T-cell (primary cell): ENCODE data around the gene RBFA. TPM values are rescaled to one million over a fixed set of nuclear protein-coding genes. Genes with fewer than 3 reads are reported as not detected.

Experiments used
- ATAC-seq, 4 experiments: fragments of 200-7000 bp in 3 of 4; fragments of 150-1000 bp in 1 of 4; cut with Tn5 transposase; replicated peaks in 1 of 4; 1 replicate in 3 of 4; 2 replicates in 1 of 4; pipeline ENCODE4 v1.10.0; 2021; ENCODE audit warnings: moderate library complexity in 3 of 4, mild to moderate bottlenecking in 2 of 4, moderate number of reproducible peaks in 1 of 4
- CTCF ChIA-PET, 2 donors: fragments of 300-600 bp; sonication (Branson Sonifier 250); formaldehyde crosslinking; loops; one replicate each; lab custom pipeline; 2022; ENCODE audit warnings: antibody characterized with exemption in 2 of 2; lab: Charles Lee
- POLR2A ChIA-PET, 2 donors: fragments of 300-600 bp; sonication (Branson Sonifier 250); formaldehyde crosslinking; loops; one replicate each; lab custom pipeline; 2022; ENCODE audit warnings: antibody characterized with exemption in 2 of 2; lab: Charles Lee
- DNase-seq, 35 experiments: peaks; one replicate each; pipeline versions ENCODE4 v3.0.0 to v3.0.0-alpha.2; 2013 to 2023
- H3K27ac ChIP-seq: one replicate; pipeline ENCODE4 v1.5.1; 2013; ENCODE audit warnings: low read length
- H3K27me3 ChIP-seq, 2 experiments: replicated peaks in 1 of 2; 1 replicate in 1 of 2; 2 replicates in 1 of 2; pipeline versions ENCODE4 v1.6.1 to v1.7.0; 2013; ENCODE audit warnings: low read length in 1 of 2, mixed read lengths in 1 of 2; ENCODE audit not compliant: control insufficient read depth in 2 of 2, insufficient read depth in 2 of 2; ENCODE audit errors: extremely low read depth in 1 of 2
- H3K36me3 ChIP-seq, 2 donors: 1 replicate in 1 of 2; 2 replicates in 1 of 2; pipeline versions ENCODE4 v1.6.1 to v1.7.0; 2013; ENCODE audit warnings: low read length in 1 of 2; ENCODE audit not compliant: control insufficient read depth in 2 of 2, insufficient read depth in 1 of 2; ENCODE audit errors: extremely low read depth in 1 of 2
- H3K4me1 ChIP-seq, 2 experiments: 1 replicate in 1 of 2; 2 replicates in 1 of 2; pipeline versions ENCODE4 v1.6.1 to v1.7.0; 2013; ENCODE audit warnings: low read length in 2 of 2, mixed read lengths in 1 of 2; ENCODE audit not compliant: insufficient read depth in 2 of 2, control insufficient read depth in 1 of 2; ENCODE audit errors: extremely low read depth in 1 of 2
- H3K4me3 ChIP-seq, 2 donors: 1 replicate in 1 of 2; 2 replicates in 1 of 2; pipeline versions ENCODE4 v1.5.1 to v1.7.0; 2013; ENCODE audit warnings: mild to moderate bottlenecking in 2 of 2, low read length in 1 of 2, moderate library complexity in 1 of 2; ENCODE audit not compliant: control insufficient read depth in 1 of 2; ENCODE audit errors: extremely low read depth in 1 of 2
- H3K9me3 ChIP-seq: 2 replicates; pipeline ENCODE4 v1.7.0; 2013
- H3K27ac Mint-ChIP-seq, 2 donors: one replicate each; pipeline ENCODE4 v1.8.0; 2020 to 2021; ENCODE audit warnings: mild to moderate bottlenecking in 2 of 2, mixed read lengths in 2 of 2
- H3K27me3 Mint-ChIP-seq, 2 donors: one replicate each; pipeline ENCODE4 v1.8.0; 2021 to 2022; ENCODE audit warnings: mixed read lengths in 2 of 2
- H3K36me3 Mint-ChIP-seq: one replicate; pipeline ENCODE4 v1.8.0; 2021; ENCODE audit warnings: mixed read lengths
- H3K4me1 Mint-ChIP-seq, 3 donors: one replicate each; pipeline ENCODE4 v1.8.0; 2020 to 2022; ENCODE audit warnings: mixed read lengths in 3 of 3, mild to moderate bottlenecking in 1 of 3
- H3K4me3 Mint-ChIP-seq, 3 donors: one replicate each; pipeline ENCODE4 v1.8.0; 2020 to 2022; ENCODE audit warnings: mild to moderate bottlenecking in 3 of 3, mixed read lengths in 3 of 3, moderate library complexity in 3 of 3
- H3K9me3 Mint-ChIP-seq, 3 donors: one replicate each; pipeline ENCODE4 v1.8.0; 2020 to 2022; ENCODE audit warnings: mixed read lengths in 3 of 3
- WGBS: methylation state at CpG from one replicate; pipeline ENCODE4 v1.1.5; 2013; ENCODE audit warnings: missing lambda C conversion rate; ENCODE audit not compliant: insufficient coverage; 5-methylcytosine and 5-hydroxymethylcytosine counted together
- total RNA-seq, 35 experiments: library from RNA in 6 of 35; stranded (reverse) in 6 of 35; fragments of 120-200 nt in 1 of 35; gene quantifications; one replicate each; pipeline versions ENCODE4 v1.2.1 to v1.2.4 and lab custom pipeline; 2013 to 2026

The RBFA gene
- total RNA-seq, 5 donors from 2014 or later (not counting 1 experiment from before 2014, with no cell fraction given) = 17.9 to 27.4 (median 20.9) TPM

DNA sequence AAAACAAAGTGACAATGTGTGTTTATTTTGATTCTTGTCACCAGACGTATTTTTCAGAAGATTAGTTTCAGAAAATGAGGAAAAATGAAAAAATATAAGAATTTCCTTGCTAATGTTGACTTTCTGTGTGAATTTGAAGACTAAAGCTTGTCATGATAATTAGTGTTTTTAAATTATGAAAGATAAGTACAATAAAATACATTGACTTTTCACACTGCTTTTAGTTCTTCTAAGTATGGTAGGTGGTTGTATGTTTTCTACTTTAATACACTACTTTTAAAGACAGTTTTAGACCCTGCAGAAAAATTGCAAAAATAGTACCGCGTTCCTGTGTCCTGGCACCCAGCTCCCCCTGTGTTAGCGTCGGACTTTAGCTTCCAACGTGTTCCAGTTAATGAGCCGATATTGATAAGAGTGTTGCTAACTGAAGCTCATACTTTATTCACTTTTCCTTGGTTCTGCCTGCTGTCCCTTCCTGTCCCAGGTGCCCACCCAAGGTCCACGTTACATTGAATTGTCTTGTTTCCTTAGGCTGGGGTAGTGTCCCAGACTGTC lies 695 bp downstream of the RBFA start:
- H3K36me3 ChIP-seq = peaks cover 6% of the 10 kb centered on the region in 2 donors
- peaks cover 12 to 23% of the 10 kb centered on the region in 2 experiments for H3K4me1 ChIP-seq
- Mint-ChIP-seq H3K27ac (peak overlapping the region; percentile 78 to 87), H3K36me3 (peaks cover 22% of the 10 kb centered on the region), H3K4me1 (peaks cover 26 to 29% (median 29%) of the 10 kb centered on the region in 3 donors), H3K4me3 (peak overlapping the region; percentile 85 to 88 (median 86)), H3K9me3 (no peaks in the 10 kb centered on the region), H3K27me3 (no peaks in the 10 kb centered on the region)
- peak overlapping the region; percentile 46 for H3K27ac ChIP-seq
- peak overlapping the region; percentile 72 to 84 for H3K4me3 ChIP-seq
- POLR2A ChIA-PET = interaction anchor here in 1 of 2 donors (1.0 kb wide), 1 partner anchor 91 kb away, joined by 7 read pairs; no protein-coding TSS in a partner anchor
- ATAC-seq = no peak
- CTCF ChIA-PET = interaction anchor here in 1 of 2 donors (0.6 to 2.0 kb wide), 4 partner anchors 47 to 512 kb away, joined by 3 to 9 read pairs (median 4); partner anchors contain the start of gene TXNL4A
- H3K27me3 ChIP-seq = no peaks in the 10 kb centered on the region
- no peak for DNase-seq
- 0% methylated on average over 1 of the region's 8 CpGs for WGBS
- no peaks in the 10 kb centered on the region for H3K9me3 ChIP-seq

DNA sequence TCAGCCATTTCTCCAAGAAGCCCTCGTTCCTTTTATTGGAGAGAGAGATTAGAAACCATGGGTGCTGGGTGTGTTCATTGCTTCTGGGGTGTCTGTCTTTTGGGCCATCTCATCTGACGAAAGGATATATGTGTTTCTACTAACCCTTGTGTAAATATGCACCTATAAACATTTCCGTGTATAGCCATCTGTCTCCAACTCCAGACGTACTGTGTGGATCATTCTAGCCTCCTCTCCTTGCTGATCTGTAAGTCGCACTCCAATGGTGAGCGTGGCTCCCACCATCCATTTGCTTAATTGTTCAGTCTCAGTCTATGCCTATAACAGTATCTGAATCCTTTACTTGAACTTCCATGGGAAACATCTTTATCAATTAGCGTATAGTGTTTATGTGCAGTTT lies 1.8 kb downstream of the RBFA start:
- Mint-ChIP-seq H3K4me3 (peak overlapping the region; percentile 7 to 85 (median 8)), H3K27ac (no peak overlapping the region)

DNA sequence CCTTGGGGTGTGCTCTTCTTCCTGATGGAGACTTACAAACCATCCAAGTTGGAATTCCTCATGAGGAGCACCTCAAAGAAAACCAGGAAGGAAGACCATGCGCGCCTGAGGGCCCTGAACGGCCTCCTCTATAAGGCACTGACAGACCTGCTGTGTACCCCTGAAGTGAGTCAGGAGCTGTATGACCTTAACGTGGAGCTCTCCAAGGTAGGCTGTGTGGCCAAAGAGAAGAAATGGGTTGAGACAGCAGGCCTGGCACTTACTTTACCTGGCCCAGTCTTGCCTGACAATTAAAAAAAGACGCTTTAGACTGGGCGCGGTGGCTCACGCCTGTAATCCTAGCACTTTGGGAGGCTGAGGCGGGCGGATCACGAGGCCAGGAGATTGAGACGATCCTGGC lies 3.1 kb downstream of the RBFA start:
- no peak overlapping the region for H3K4me3 Mint-ChIP-seq
- H3K27me3 Mint-ChIP-seq = no peaks in the 10 kb centered on the region
- H3K27ac Mint-ChIP-seq = no peak overlapping the region
- H3K36me3 Mint-ChIP-seq = peaks cover 31% of the 10 kb centered on the region
- H3K9me3 ChIP-seq = no peaks in the 10 kb centered on the region
- POLR2A ChIA-PET = no interaction called here
- DNase-seq (no peak), ATAC-seq (no peak)
- CTCF ChIA-PET = no interaction called here
- H3K4me1 Mint-ChIP-seq = peaks cover 26 to 28% (median 27%) of the 10 kb centered on the region in 3 donors
- no peaks in the 10 kb centered on the region for H3K27me3 ChIP-seq
- peaks cover 12 to 23% of the 10 kb centered on the region in 2 experiments for H3K4me1 ChIP-seq
- WGBS = 100% methylated on average over 11 of the region's 12 CpGs
- H3K4me3 ChIP-seq = no peak overlapping the region
- H3K9me3 Mint-ChIP-seq = no peaks in the 10 kb centered on the region
- H3K36me3 ChIP-seq = peaks cover 6 to 13% of the 10 kb centered on the region in 2 donors
- H3K27ac ChIP-seq = no peak overlapping the region

More for the DNA sequence above, 1.8 kb downstream of the RBFA start:
- 90% methylated on average over 2 of the region's 7 CpGs for WGBS
- POLR2A ChIA-PET = no interaction called here
- ATAC-seq (no peak), DNase-seq (no peak)
- peaks cover 26 to 29% (median 29%) of the 10 kb centered on the region in 3 donors for H3K4me1 Mint-ChIP-seq
- no peaks in the 10 kb centered on the region for H3K9me3 ChIP-seq
- peaks cover 12 to 23% of the 10 kb centered on the region in 2 experiments for H3K4me1 ChIP-seq
- H3K27ac ChIP-seq = no peak overlapping the region
- CTCF ChIA-PET = no interaction called here
- no peaks in the 10 kb centered on the region for H3K27me3 ChIP-seq
- no peak overlapping the region for H3K4me3 ChIP-seq
- no peaks in the 10 kb centered on the region for H3K9me3 Mint-ChIP-seq
- H3K27me3 Mint-ChIP-seq = no peaks in the 10 kb centered on the region
- peaks cover 6 to 10% of the 10 kb centered on the region in 2 donors for H3K36me3 ChIP-seq
- H3K36me3 Mint-ChIP-seq = peaks cover 23% of the 10 kb centered on the region

DNA sequence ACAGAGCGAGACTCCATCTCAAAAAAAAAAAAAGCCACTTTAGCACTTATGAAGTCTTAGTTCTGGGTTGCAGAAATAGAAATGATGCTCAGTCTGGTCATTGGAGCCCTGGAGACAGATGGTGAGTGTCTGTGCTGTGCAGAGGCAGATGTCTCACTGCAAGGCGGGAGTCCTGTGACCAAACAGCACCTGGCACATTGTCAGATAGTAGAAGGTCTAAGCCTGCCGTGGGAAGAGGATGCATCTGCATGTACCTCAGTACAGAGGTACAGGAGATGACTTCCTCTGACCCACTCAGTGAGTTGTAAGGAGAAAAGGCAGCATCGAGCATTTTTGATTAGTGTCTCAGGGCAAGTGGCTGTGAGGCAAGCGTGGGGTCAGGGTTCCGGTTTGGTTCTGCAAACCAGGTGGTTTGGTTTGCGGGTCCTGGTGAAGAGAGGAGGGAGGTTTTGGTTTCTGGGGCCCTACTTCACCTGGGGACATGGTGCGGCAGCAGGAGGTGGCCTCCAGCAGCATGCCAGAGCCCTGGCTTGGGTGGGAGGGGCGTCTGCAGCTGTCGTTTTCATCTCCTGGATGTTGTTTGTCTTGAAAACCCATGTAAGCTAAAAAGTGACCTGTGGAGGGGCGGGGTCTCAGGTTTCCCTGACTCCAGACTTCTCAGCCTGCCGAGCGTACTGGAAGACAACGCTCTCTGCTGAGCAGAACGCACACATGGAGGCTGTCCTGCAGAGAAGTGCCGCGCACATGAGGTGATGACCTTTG lies 3.8 kb downstream of the RBFA start:
- peaks cover 34% of the 10 kb centered on the region for H3K36me3 Mint-ChIP-seq
- H3K4me3 Mint-ChIP-seq = no peak overlapping the region
- Histone ChIP-seq H3K4me3 (no peak overlapping the region), H3K27me3 (no peaks in the 10 kb centered on the region), H3K4me1 (peaks cover 10 to 16% of the 10 kb centered on the region in 2 experiments), H3K9me3 (no peaks in the 10 kb centered on the region), H3K27ac (no peak overlapping the region), H3K36me3 (peaks cover 6 to 13% of the 10 kb centered on the region in 2 donors)
- WGBS = 82% methylated on average over 11 of the region's 17 CpGs
- CTCF ChIA-PET = no interaction called here
- ATAC-seq (no peak), DNase-seq (no peak)
- H3K27ac Mint-ChIP-seq = no peak overlapping the region
- POLR2A ChIA-PET = no interaction called here
- H3K4me1 Mint-ChIP-seq = peaks cover 21 to 23% (median 21%) of the 10 kb centered on the region in 3 donors
- no peaks in the 10 kb centered on the region for H3K27me3 Mint-ChIP-seq
- H3K9me3 Mint-ChIP-seq = no peaks in the 10 kb centered on the region

DNA sequence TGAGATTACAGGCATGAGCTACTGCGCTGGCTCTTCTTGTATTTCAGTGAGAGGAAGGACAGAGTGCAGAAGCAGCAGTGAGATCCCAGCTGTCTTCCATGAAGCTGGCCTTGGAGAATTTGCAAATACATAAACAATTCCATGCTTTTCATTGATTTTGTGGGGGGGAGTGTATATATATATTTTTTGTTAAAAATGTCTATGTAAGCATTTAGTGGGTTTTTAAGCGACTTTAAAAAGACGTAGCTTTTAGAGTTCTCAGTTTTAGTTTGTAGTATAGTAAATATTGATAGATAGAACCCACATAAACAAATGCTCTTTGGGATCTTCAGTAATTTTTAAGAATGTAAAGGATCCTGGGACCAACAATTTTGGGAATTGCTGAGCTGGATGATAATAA lies 6.3 kb downstream of the RBFA start:
- Mint-ChIP-seq H3K4me1 (peaks cover 7 to 9% (median 9%) of the 10 kb centered on the region in 3 donors), H3K27ac (no peak overlapping the region), H3K9me3 (no peaks in the 10 kb centered on the region), H3K4me3 (no peak overlapping the region), H3K36me3 (peaks cover 44% of the 10 kb centered on the region), H3K27me3 (no peaks in the 10 kb centered on the region)
- Histone ChIP-seq H3K36me3 (peaks cover 12 to 13% of the 10 kb centered on the region in 2 donors), H3K4me1 (peaks cover under 1 to 1% of the 10 kb centered on the region in 2 experiments), H3K4me3 (no peak overlapping the region), H3K27me3 (no peaks in the 10 kb centered on the region), H3K27ac (no peak overlapping the region), H3K9me3 (no peaks in the 10 kb centered on the region)
- 100% methylated on average over 1 of the region's 3 CpGs for WGBS
- ATAC-seq (no peak), DNase-seq (no peak)
- POLR2A ChIA-PET = no interaction called here
- CTCF ChIA-PET = no interaction called here

DNA sequence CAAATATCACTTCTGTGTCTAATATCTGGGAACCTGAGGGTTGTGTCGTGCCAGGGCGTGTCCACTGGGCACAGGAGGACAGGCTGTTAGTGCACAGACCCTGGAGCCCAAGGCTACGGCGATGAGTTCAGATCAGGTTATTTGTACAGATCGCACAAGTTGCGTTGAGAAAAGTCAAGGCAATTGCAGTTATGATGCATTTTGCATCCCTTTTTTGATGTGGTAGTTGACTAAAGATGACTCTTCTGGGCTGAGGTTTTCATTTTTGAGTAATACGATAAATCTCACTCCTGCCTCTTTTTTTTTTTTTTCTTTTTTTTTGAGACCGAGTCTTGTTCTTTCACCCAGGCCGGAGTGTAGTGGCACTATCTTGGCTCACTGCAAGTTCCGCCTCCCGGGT lies 7.2 kb downstream of the RBFA start:
- POLR2A ChIA-PET = no interaction called here
- Mint-ChIP-seq H3K4me3 (no peak overlapping the region), H3K36me3 (peaks cover 49% of the 10 kb centered on the region), H3K4me1 (peaks cover 0 to under 1% (median 0%) of the 10 kb centered on the region in 3 donors), H3K27ac (no peak overlapping the region), H3K27me3 (no peaks in the 10 kb centered on the region), H3K9me3 (no peaks in the 10 kb centered on the region)
- Histone ChIP-seq H3K9me3 (no peaks in the 10 kb centered on the region), H3K27me3 (no peaks in the 10 kb centered on the region), H3K27ac (no peak overlapping the region), H3K36me3 (peaks cover 15% of the 10 kb centered on the region in 2 donors), H3K4me3 (no peak overlapping the region), H3K4me1 (no peaks in the 10 kb centered on the region)
- CTCF ChIA-PET = no interaction called here
- 90% methylated on average over 4 of the region's 11 CpGs for WGBS
- no peak for DNase-seq
- ATAC-seq = no peak
